ACC112 (cell line): ENCODE results near the gene EPHX1.

Experiments
- H2AFZ ChIP-seq: fragments of 200-600 bp; sonication (generic); one replicate; pipeline ENCODE4 v1.6.0; 2017; ENCODE audit warnings: antibody characterized with exemption, low read length; ENCODE audit not compliant: unreplicated experiment
- H3K27ac ChIP-seq: fragments of 200-600 bp; sonication (generic); 2 replicates; pipeline ENCODE4 v1.5.1; 2014; ENCODE audit warnings: low read depth, mild to moderate bottlenecking, antibody characterized with exemption, low read length, moderate library complexity
- H3K27me3 ChIP-seq: fragments of 200-600 bp; sonication (generic); 2 replicates; pipeline ENCODE4 v1.6.1; 2014; ENCODE audit warnings: mild to moderate bottlenecking, antibody characterized with exemption, low read length, moderate library complexity, mixed read lengths; ENCODE audit not compliant: insufficient read depth
- H3K36me3 ChIP-seq: fragments of 200-600 bp; sonication (generic); 2 replicates; pipeline ENCODE4 v1.6.1; 2016; ENCODE audit warnings: mild to moderate bottlenecking, antibody characterized with exemption, low read length, moderate library complexity, mixed read lengths; ENCODE audit not compliant: insufficient read depth
- H3K4me1 ChIP-seq: fragments of 200-600 bp; sonication (generic); one replicate; pipeline ENCODE4 v1.6.1; 2016; ENCODE audit warnings: low read length, mixed read lengths; ENCODE audit not compliant: insufficient read depth, unreplicated experiment, control insufficient read depth
- H3K4me3 ChIP-seq: fragments of 200-600 bp; sonication (generic); 2 replicates; pipeline ENCODE4 v1.5.1; 2014; ENCODE audit warnings: mild to moderate bottlenecking, low read depth, low read length
- H3K79me2 ChIP-seq: fragments of 200-600 bp; sonication (generic); one replicate; pipeline ENCODE4 v1.6.0; 2016; ENCODE audit warnings: low read length; ENCODE audit not compliant: control insufficient read depth, unreplicated experiment, insufficient read depth

Gene EPHX1

GRCh38 chr1:225890346-225891228, 80.7 kb downstream of the EPHX1 start:
- H3K4me3 ChIP-seq: no peak overlapping the region
- H3K79me2 ChIP-seq: no peaks in the 10 kb centered on the region
- H3K36me3 ChIP-seq: no peaks in the 10 kb centered on the region
- H3K27me3 ChIP-seq: no peaks in the 10 kb centered on the region
- H2AFZ ChIP-seq: no peak overlapping the region
- no peak overlapping the region for H3K27ac ChIP-seq
- peaks cover 13% of the 10 kb centered on the region for H3K4me1 ChIP-seq

DNA sequence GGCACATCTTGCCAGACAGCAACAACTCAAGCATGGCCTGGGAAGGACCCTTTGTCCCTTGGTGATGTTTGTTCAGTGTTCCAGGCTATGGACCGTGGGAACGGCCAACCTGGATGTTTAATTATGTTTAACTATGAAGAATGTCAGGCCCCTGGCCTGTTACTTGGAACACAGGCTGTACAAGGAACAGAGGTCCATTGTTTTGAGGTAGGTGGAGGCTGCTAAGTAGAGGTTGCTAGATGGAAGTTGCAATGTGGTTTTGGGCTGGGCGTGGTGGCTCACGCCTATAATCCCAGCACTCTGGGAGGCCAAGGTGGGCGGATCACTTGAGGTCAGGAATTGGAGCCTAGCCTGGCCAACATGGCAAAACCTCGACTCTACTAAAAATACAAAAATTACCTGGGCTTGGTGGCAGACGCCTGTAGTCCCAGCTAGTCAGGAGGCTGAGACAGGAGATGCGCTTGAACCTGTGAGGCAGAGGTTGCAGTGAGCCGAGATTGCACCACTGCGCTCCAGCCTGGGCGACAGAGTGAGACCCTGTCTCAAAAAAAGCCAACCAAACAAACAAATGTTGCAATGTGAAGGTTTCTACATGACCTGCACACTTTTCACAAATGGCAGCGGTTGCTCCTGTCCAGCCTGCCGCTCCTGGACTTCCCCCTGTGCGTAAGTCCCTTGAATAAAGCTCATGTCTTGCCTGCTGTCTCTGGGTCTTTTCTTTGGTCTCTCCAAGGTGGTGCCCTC, 81.5 kb downstream of the EPHX1 start:
- Histone ChIP-seq H3K79me2 (no peaks in the 10 kb centered on the region), H3K27ac (no peak overlapping the region), H3K36me3 (no peaks in the 10 kb centered on the region), H3K4me3 (no peak overlapping the region), H3K4me1 (peaks cover 13% of the 10 kb centered on the region), H3K27me3 (no peaks in the 10 kb centered on the region), H2AFZ (no peak overlapping the region)

GRCh38 chr1:225892307-225892706, 82.4 kb downstream of the EPHX1 start:
- Histone ChIP-seq H3K27me3 (no peaks in the 10 kb centered on the region), H3K36me3 (no peaks in the 10 kb centered on the region), H2AFZ (no peak overlapping the region), H3K4me1 (peaks cover 13% of the 10 kb centered on the region), H3K79me2 (no peaks in the 10 kb centered on the region), H3K27ac (no peak overlapping the region), H3K4me3 (no peak overlapping the region)
